Liver (tissue), 9 donors: ENCODE data around the gene GIPC1. TPM values are rescaled to one million over a fixed set of nuclear protein-coding genes. Genes with fewer than 3 reads are reported as not detected.

Experiments
- DNase-seq: peaks from one replicate; pipeline ENCODE4 v3.0.0-alpha.2; 2017; ENCODE audit warnings: low spot score
- H3K27ac ChIP-seq, 2 donors: one replicate each; pipeline ENCODE4 v1.7.0; 2013; ENCODE audit warnings: inconsistent platforms in 2 of 2, low read length in 2 of 2, control low read depth in 1 of 2, low read depth in 1 of 2, mild to moderate bottlenecking in 1 of 2
- H3K27me3 ChIP-seq, 4 donors: one replicate each; pipeline versions ENCODE4 v1.6.1 to v1.7.0; 2013; ENCODE audit warnings: low read length in 3 of 4, inconsistent platforms in 1 of 4, mild to moderate bottlenecking in 1 of 4, moderate library complexity in 1 of 4; ENCODE audit not compliant: control insufficient read depth in 4 of 4, insufficient read depth in 4 of 4
- H3K36me3 ChIP-seq, 4 donors: one replicate each; pipeline versions ENCODE4 v1.6.1 to v1.7.0; 2013; ENCODE audit warnings: low read length in 3 of 4, mild to moderate bottlenecking in 3 of 4, low read depth in 1 of 4, moderate library complexity in 1 of 4; ENCODE audit not compliant: control insufficient read depth in 4 of 4, insufficient read depth in 3 of 4
- H3K4me1 ChIP-seq, 4 donors: one replicate each; pipeline versions ENCODE4 v1.6.1 to v1.7.0; 2013; ENCODE audit warnings: low read length in 3 of 4, mild to moderate bottlenecking in 3 of 4, moderate library complexity in 1 of 4; ENCODE audit not compliant: control insufficient read depth in 4 of 4, insufficient read depth in 4 of 4
- H3K4me3 ChIP-seq, 3 donors: one replicate each; pipeline versions ENCODE4 v1.6.1 to v1.7.0; 2013; ENCODE audit warnings: low read length in 3 of 3, control low read depth in 1 of 3, low read depth in 1 of 3, mild to moderate bottlenecking in 1 of 3
- H3K9ac ChIP-seq, 2 donors: one replicate each; pipeline ENCODE4 v1.7.0; 2013; ENCODE audit warnings: low read length in 2 of 2, mild to moderate bottlenecking in 2 of 2, moderate library complexity in 2 of 2, control low read depth in 1 of 2, low read depth in 1 of 2
- H3K9me3 ChIP-seq, 4 donors: one replicate each; pipeline versions ENCODE4 v1.6.1 to v1.7.0; 2013; ENCODE audit warnings: low read length in 3 of 4; ENCODE audit not compliant: control insufficient read depth in 4 of 4
- ATF3 ChIP-seq: IDR thresholded peaks from 2 replicates; pipeline ENCODE4 v1.6.1; 2016; ENCODE audit warnings: antibody characterized with exemption
- CTCF ChIP-seq: fragments of 150-350 bp; IDR thresholded peaks from 2 replicates; pipeline ENCODE4 v1.5.1; 2017; ENCODE audit warnings: improper control_type of control experiment, low read depth, low read length; ENCODE audit not compliant: missing input control
- EGR1 ChIP-seq, 2 donors: IDR thresholded peaks; 2 replicates each; pipeline ENCODE4 v1.6.1; 2016 to 2018; ENCODE audit warnings: antibody characterized with exemption in 2 of 2, low read depth in 2 of 2
- FOXA2 ChIP-seq: IDR thresholded peaks from 2 replicates; pipeline ENCODE4 v1.6.1; 2016; ENCODE audit warnings: antibody characterized with exemption
- GABPA ChIP-seq, 2 donors: IDR thresholded peaks in 1 of 2; conservative IDR thresholded peaks in 1 of 2; 2 replicates each; pipeline ENCODE4 v1.6.1; 2016; ENCODE audit warnings: antibody characterized with exemption in 2 of 2, mild to moderate bottlenecking in 1 of 2, moderate library complexity in 1 of 2
- HNF4A ChIP-seq, 2 donors: conservative IDR thresholded peaks; 2 replicates each; pipeline ENCODE4 v1.6.1; 2016; ENCODE audit warnings: antibody characterized with exemption in 2 of 2, mild to moderate bottlenecking in 2 of 2
- HNF4G ChIP-seq: IDR thresholded peaks from 2 replicates; pipeline ENCODE4 v1.6.1; 2016; ENCODE audit warnings: antibody characterized with exemption
- JUND ChIP-seq, 2 donors: IDR thresholded peaks; 2 replicates each; pipeline ENCODE4 v1.6.1; 2016; ENCODE audit warnings: antibody characterized with exemption in 2 of 2
- MAX ChIP-seq: IDR thresholded peaks from 2 replicates; pipeline ENCODE4 v1.6.1; 2016; ENCODE audit warnings: antibody characterized with exemption
- NR2F2 ChIP-seq: IDR thresholded peaks from 2 replicates; pipeline ENCODE4 v1.6.1; 2016; ENCODE audit warnings: antibody characterized with exemption
- RAD21 ChIP-seq, 2 donors: IDR thresholded peaks; 2 replicates each; pipeline ENCODE4 v1.6.1; 2016; ENCODE audit warnings: antibody characterized with exemption in 2 of 2, mild to moderate bottlenecking in 2 of 2
- REST ChIP-seq: IDR thresholded peaks from 2 replicates; pipeline ENCODE4 v1.6.1; 2016; ENCODE audit warnings: antibody characterized with exemption, mild to moderate bottlenecking
- RXRA ChIP-seq, 2 donors: IDR thresholded peaks; 2 replicates each; pipeline ENCODE4 v1.6.1; 2017 to 2018; ENCODE audit warnings: antibody characterized with exemption in 2 of 2, mild to moderate bottlenecking in 1 of 2
- SP1 ChIP-seq: IDR thresholded peaks from 2 replicates; pipeline ENCODE4 v1.6.1; 2018; ENCODE audit warnings: antibody characterized with exemption, mild to moderate bottlenecking
- TAF1 ChIP-seq: conservative IDR thresholded peaks from 2 replicates; pipeline ENCODE4 v1.6.1; 2016; ENCODE audit warnings: antibody characterized with exemption, mild to moderate bottlenecking
- YY1 ChIP-seq: IDR thresholded peaks from 2 replicates; pipeline ENCODE4 v1.6.1; 2016; ENCODE audit warnings: antibody characterized with exemption, mild to moderate bottlenecking
- ZBTB33 ChIP-seq: IDR thresholded peaks from 2 replicates; pipeline ENCODE4 v1.6.1; 2016; ENCODE audit warnings: antibody characterized with exemption
- WGBS: extraction: QIAGEN DNeasy Blood & Tissue Kit; methylation state at CpG from one replicate; pipeline ENCODE4 v1.1.7; 2013; 5-methylcytosine and 5-hydroxymethylcytosine counted together
- polyA plus RNA-seq, 2 donors: library from polyadenylated mRNA; stranded (reverse) in 1 of 2; unstranded in 1 of 2; fragments of 200-250 nt in 1 of 2; fragments of >200 nt in 1 of 2; fragmentation: Nextera tagmentation in 1 of 2; extraction: Ambion mirVana in 1 of 2; gene quantifications; one replicate each; pipeline versions ENCODE4 v1.2.1 to v1.2.3, GENCODE V29; 2013 to 2015
- total RNA-seq, 2 donors: library from RNA; depleted of rRNA; stranded (reverse); fragments of >200 nt; gene quantifications; one replicate each; pipeline ENCODE4 v1.2.3, GENCODE V29; 2014
- donor health status: healthy.
- donor health status: healthy.
- donor health status: healthy.
- donor health status: healthy.
- donor health status: healthy.

The GIPC1 gene
- total and polyA plus RNA-seq, 4 donors = 18.4 to 34.5 (median 25.5) TPM

- Histone ChIP-seq H3K4me3 (no peak overlapping the region), H3K9me3 (no peaks in the 10 kb centered on the region), H3K27me3 (no peaks in the 10 kb centered on the region), H3K4me1 (peaks cover 0 to 21% (median 12%) of the 10 kb centered on the region in 4 donors), H3K27ac (no peak overlapping the region), H3K9ac (no peak overlapping the region), H3K36me3 (peaks cover 0 to 4% (median 0%) of the 10 kb centered on the region in 4 donors)
- no peak for DNase-seq
- no peak for TF ChIP-seq NR2F2
- no peak for TF ChIP-seq JUND (IDR thresholded peaks at IDR 0.05)
- TF ChIP-seq RAD21 (IDR thresholded peaks at IDR 0.05) = no peak
- no peak for TF ChIP-seq FOXA2
- TF ChIP-seq GABPA (IDR thresholded peaks at IDR 0.05 in 1 of 2, conservative IDR thresholded peaks at IDR 0.05 in 1 of 2) = no peak
- no peak for TF ChIP-seq RXRA (IDR thresholded peaks at IDR 0.05)
- TF ChIP-seq EGR1 (IDR thresholded peaks at IDR 0.05; ENCODE audit: low read depth in 2 of 2) = no peak
- TF ChIP-seq HNF4A (conservative IDR thresholded peaks at IDR 0.05) = no peak
- TF ChIP-seq MAX = no peak
- TF ChIP-seq REST = no peak
- TF ChIP-seq ZBTB33 = no peak
- TF ChIP-seq HNF4G = no peak
- no peak for TF ChIP-seq CTCF
- no peak for TF ChIP-seq YY1
- no peak for TF ChIP-seq SP1
- TF ChIP-seq TAF1 = no peak
- TF ChIP-seq ATF3 = no peak
- WGBS = 95% methylated on average over 5 of the region's 5 CpGs
These were observed 48.1 kb upstream of the GIPC1 start for GRCh38 chr19:14544047-14544446.
